ENCODE results near the gene UQCRFS1.
"Not testable (repeated sequence)": the region's sequence is repeated elsewhere in the genome, so short reads cannot be mapped to it uniquely, and the experiment has no call there.

The UQCRFS1 gene

GRCh38 chr19:29215322-29215845 is 2.4 kb upstream of the UQCRFS1 start:
- DNase-seq (ENCODE audit: low read depth, low spot score): no peak

DNA sequence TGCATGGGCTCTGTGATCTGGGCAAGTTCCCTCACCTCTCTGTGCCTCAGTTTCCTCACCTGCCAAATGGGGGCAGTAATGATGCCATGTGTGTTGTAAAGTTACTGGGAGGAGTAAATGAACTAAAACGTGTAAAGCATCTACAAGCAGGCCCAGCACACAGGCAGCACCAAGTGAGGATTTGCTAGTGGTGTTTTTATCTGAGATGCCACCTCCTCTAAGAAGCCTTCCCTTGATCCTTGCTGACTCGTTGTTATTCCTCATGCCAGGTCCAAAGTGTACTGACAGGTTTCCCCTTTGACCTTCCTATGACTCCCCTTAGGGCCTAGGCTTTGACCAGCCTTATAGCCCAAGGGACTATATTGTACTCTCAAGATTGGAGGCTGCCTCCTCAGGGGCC is 1.5 kb upstream of the UQCRFS1 start:
- no peak for DNase-seq (ENCODE audit: low read depth, low spot score)

GRCh38 chr19:29212356-29212647 is 649 bp downstream of the UQCRFS1 start:
- DNase-seq (ENCODE audit: low read depth, low spot score): no peak

- peak; percentile 23 for DNase-seq (ENCODE audit: low read depth, low spot score)
Observed at GRCh38 chr19:29211562-29212355, 1.2 kb downstream of the UQCRFS1 start.

DNA sequence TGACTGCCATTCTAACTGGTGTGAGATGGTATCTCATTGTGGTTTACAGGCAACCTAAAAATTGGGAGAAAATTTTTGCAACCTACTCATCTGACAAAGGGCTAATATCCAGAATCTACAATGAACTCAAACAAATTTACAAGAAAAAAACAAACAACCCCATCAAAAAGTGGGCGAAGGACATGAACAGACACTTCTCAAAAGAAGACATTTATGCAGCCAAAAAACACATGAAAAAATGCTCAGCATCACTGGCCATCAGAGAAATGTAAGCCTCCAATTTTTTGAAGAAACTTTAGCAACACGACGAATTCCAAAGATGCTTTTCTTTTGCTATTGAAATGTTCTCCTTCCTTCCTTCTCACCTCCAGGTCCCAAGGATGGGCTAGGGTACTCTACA is 1.9 kb downstream of the UQCRFS1 start:
- DNase-seq (ENCODE audit: low read depth, low spot score): not testable (repeated sequence)

DNA sequence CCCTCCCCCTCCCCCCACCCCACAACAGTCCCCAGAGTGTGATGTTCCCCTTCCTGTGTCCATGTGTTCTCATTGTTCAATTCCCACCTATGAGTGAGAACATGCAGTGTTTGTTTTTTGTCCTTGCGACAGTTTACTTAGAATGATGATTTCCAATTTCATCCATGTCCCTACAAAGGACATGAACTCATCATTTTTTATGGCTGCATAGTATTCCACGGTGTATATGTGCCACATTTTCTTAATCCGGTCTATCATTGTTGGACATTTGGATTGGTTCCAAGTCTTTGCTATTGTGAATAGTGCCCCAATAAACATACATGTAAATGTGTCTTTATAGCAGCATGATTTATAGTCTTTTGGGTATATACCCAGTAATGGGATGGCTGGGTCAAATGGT is 2.4 kb downstream of the UQCRFS1 start:
- not testable (repeated sequence) for DNase-seq (ENCODE audit: low read depth, low spot score)

- DNase-seq (ENCODE audit: low read depth, low spot score): not testable (repeated sequence)
Observed at GRCh38 chr19:29207403-29208187, 5.4 kb downstream of the UQCRFS1 start.

- DNase-seq (ENCODE audit: low read depth, low spot score): no peak
Observed at GRCh38 chr19:29206453-29206852, 6.5 kb downstream of the UQCRFS1 start.

GRCh38 chr19:29202281-29202680 is 10.7 kb downstream of the UQCRFS1 start:
- no peak for DNase-seq (ENCODE audit: low read depth, low spot score)

GRCh38 chr19:29201855-29202254 is 11.1 kb downstream of the UQCRFS1 start:
- DNase-seq (ENCODE audit: low read depth, low spot score): no peak

- DNase-seq (ENCODE audit: low read depth, low spot score): no peak
Observed at GRCh38 chr19:29194658-29195057, 18.3 kb downstream of the UQCRFS1 start.

DNA sequence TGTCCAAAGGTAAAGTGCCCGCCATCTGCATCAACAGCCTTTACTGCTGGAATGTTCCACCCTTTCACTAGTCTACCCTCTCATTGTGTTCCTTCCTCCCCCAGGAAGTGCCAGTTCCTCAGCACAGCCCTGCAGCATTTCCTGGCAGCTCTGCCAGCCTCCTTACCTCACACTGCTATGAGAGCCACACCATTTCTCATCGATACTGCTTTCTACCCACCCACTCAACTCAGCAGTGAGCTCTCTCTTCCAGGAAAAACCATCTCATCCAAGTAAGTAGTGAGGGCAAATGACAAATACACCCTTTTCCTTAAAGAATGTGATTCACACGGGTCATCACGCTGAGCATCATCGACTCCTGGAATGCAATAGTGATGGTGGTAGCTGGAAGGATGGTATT is 19.8 kb downstream of the UQCRFS1 start:
- no peak for DNase-seq (ENCODE audit: low read depth, low spot score)

- DNase-seq (ENCODE audit: low read depth, low spot score): no peak
Observed at GRCh38 chr19:29191005-29191404, 21.9 kb downstream of the UQCRFS1 start.

DNA sequence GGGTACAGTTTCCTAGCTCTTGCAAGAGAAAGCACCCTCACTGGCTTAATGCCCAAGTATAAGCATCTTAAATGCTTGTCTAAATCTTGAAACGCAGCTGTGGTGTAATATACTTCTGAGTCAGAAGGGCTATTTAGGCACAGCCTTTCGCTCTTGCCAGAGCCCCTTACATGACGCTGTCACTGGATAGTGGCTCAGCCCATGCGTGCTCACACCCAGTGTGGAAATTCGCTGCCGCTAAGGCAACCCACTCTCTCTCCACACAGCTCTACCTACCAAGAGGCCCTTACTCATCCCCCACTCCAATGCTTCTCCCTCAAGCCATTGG is 24.0 kb downstream of the UQCRFS1 start:
- DNase-seq (ENCODE audit: low read depth, low spot score): no peak

GRCh38 chr19:29188289-29189032 is 24.5 kb downstream of the UQCRFS1 start:
- no peak for DNase-seq (ENCODE audit: low read depth, low spot score)

- no peak for DNase-seq (ENCODE audit: low read depth, low spot score)
Observed at GRCh38 chr19:29187676-29188075, 25.3 kb downstream of the UQCRFS1 start.

DNA sequence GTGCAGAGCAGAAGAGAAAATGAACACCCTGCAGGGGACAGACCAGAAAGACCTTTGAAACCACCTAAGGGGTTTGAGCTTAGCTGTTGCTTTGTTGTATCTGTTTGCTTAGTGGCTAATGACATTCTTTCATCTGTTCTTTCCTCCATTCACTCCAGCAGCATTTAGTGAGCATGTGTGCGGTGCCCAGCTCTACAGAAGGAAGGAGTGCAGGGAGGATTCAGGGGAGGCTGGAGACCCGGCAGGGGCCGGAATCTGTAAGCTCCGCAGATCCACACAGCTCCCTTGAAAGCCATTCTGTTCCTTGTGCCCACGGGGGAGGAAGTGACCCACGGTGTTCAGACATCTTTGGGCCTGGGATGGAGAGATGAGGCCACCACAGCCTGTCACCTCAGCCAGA is 27.5 kb downstream of the UQCRFS1 start:
- no peak for DNase-seq (ENCODE audit: low read depth, low spot score)

DNA sequence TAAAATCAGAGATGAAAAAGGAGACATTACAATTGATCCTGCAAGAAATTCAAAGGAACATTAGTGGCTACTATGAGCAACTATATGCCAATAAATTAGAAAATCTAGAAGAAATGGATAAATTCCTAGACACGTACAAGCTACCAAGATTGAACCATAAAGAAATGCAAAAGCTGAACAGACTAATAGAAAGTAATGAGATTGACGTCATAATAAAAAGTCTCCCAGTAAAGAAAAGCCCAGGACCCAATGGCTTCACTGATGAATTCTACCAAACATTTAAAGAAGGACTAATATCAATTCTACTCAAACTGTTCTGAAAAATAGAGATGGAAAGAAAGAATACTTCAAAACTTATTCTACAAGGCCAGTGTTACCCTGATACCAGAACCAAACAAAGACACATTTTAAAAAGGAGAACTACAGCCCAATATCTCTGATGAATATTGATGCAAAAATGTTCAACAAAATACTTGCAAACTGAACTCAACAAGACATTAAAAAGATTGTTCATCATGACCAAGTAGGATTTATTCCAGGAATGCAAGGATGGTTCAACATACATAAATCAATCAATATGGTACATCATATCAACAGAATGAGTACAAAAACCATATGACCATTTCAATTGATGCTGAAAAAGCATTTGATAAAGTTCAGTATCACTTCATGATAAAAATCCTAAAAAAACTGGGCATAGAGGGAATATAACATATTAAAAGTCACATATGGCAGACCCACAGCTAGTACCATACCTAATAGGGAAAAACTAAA is 35.8 kb downstream of the UQCRFS1 start:
- no peak for DNase-seq (ENCODE audit: low read depth, low spot score)

DNA sequence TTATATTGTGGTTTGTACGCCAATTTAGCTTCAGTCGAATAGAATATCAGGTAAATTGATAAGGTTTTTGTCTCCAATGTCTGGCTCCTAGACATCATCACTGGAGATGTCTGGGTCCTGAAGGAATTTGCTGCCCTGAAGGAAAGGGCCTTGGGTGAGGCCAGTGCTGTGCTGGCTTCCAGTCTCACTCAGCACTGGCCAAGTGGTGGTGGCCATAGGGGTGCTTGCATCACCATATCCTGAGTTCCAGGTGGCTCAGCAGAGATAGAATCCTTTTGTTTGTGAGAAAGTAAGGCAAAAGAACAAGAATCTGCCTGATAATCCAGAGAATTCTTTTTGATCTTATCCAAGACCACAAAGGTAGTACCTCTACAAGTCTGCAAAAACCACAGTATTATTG is 39.1 kb downstream of the UQCRFS1 start:
- no peak for DNase-seq (ENCODE audit: low read depth, low spot score)

- no peak for DNase-seq (ENCODE audit: low read depth, low spot score)
Observed at GRCh38 chr19:29172302-29172701, 40.6 kb downstream of the UQCRFS1 start.

DNA sequence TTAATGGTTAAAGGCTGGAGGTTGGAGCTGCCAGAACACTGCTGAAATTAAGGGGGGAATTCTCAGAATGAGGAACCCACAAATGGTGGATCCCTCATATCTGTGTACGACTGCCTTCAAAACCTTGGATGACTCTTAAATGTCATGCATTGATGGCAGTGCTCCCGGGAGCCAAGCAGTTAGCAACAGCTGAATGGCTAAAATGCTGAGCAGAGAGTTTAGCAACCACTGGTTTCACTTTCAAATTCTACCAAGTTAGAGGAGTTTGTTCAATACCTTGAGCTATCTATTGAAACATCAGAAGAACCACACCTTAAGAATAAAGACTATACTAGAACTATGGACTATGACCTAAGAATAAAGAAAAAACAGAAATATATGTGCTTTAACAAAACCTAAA is 41.4 kb downstream of the UQCRFS1 start:
- no peak for DNase-seq (ENCODE audit: low read depth, low spot score)

DNA sequence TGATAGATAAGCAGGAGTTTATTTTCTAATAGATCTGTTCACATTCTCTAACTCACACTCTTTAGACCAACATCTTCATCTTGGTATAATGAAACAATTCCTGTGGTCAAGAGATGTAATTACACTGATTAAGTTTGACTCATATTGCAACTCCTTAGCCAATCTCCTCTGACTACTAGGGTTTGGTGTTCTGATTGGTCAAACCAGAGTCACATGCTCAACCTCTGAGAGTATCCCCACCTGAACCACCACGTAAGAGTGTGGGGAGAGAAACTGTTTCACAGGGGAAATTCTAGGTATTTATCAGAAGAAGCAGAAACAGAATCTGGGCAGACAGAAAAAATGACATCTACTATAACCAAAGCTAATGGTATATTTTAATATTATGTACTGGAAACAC is 42.4 kb downstream of the UQCRFS1 start:
- DNase-seq (ENCODE audit: low read depth, low spot score): no peak

Measured in astrocyte of the hippocampus (primary cell).